Effector CD8-positive, alpha-beta T cell (primary cell): ENCODE data around the gene SORCS1.

Experiments used
- DNase-seq: peaks from one replicate; lab custom pipeline; 2025; lab: John Stamatoyannopoulos, UW

The SORCS1 gene

DNA sequence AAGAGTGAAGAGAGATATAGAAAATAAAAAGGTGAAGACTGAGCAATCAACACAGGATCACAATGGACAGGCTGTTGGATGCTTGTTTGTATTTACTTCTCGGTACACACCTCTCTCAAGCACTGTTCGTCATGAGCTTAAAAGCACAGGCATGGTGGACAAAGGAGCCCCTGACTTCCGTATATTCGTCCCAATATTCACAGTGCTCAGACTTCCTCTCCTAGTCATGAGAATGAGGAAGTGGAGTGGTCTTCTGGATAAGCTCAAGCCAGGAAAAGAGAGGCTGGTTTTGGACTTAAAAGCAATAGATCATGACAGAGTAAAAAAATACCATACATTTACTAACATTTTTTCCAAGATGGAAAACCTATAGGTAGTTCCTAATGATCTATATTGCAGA, 172.5 kb downstream of the SORCS1 start:
- DNase-seq, result no peak

DNA sequence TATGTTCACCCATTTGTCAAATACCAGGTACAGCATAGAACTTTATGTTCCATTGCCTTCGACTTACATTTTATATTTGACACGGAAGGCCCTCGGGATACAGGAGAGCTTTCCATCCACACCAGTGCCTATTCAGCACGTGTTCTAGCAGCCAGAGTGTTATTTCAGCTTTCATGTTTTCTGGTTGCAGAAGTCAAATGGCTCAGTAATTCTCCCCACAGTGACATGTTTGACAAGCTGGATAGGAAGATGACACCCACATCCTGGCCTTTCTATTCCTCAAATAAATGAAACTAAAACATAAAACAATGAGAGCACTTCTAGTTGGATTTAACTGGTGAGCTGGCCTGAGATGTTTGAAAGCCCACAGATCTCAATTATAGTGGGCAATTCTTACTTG, 173.4 kb downstream of the SORCS1 start:
- DNase-seq, result no peak

GRCh38 chr10:106987362-106987761, 177.1 kb downstream of the SORCS1 start:
- no peak for DNase-seq

GRCh38 chr10:106982268-106982667, 182.2 kb downstream of the SORCS1 start:
- DNase-seq, result no peak

DNA sequence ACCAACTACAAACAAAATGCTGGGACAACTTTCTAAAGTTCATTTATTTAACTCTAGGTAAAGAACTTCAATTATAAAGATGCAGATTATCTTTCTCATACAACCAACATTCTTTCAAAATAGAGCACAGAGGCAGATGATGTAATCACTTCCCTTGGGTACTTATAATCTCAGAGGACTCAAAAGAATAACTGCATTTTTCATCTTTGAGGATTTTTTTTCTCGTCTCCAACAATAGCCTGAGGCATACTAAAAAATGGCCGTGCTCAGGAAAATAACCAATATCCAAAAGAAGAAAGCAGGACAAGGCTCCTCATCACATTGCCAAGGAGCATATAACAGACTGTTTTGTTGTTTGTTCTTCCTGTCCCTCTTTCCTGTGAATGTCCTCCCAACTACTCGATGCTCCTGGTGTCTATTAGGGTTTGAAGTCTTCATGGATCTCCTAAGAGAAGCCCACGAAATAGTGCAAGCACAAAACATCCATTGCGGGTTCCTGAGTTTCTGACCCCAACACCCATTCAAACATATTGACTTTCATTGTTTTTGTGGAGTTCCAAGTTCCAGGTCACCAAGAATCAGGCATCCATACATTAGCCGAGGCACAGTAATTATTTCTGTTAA, 182.9 kb downstream of the SORCS1 start:
- DNase-seq, result no peak

GRCh38 chr10:106980495-106981451, 183.7 kb downstream of the SORCS1 start:
- no peak for DNase-seq

GRCh38 chr10:106978756-106979155, 185.8 kb downstream of the SORCS1 start:
- DNase-seq, result no peak

DNA sequence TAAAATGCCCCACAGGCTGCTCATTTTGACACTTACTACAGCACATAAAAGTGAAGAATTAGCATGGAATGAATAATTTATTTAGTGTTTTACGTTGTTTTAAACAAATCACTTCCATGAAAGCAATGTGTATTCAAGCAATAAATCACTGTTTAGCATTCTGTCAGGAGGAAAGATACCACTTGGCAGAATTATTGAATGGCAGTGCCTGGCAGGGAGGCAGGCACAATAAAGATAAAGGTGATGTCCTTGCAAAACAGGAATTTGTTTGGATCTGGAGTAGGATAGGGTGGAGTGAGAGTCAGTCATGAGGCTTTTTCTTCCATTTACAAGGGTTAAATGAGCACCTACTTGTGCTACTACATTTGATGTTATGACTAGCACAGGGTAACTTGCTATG, 190.8 kb downstream of the SORCS1 start:
- no peak for DNase-seq

DNA sequence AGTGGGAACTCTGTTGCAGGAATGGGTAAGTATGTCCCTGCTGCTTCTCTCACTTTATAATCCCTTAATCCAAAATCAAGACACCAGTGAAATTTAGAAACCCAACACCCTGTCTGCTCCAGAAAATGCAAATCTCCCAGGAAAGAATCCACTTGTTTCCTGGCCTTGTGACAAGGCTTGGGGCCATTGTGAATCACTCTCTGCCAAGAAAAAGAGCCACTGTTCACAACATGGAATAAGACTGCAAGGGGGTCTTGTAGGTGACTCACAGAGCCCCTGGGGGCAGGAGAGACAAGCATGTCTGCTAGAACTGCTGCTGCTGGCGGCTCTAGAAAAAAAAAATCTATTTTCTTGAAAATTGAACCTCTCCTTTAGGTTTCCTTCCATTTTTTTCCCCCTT, 191.2 kb downstream of the SORCS1 start:
- DNase-seq, result no peak

DNA sequence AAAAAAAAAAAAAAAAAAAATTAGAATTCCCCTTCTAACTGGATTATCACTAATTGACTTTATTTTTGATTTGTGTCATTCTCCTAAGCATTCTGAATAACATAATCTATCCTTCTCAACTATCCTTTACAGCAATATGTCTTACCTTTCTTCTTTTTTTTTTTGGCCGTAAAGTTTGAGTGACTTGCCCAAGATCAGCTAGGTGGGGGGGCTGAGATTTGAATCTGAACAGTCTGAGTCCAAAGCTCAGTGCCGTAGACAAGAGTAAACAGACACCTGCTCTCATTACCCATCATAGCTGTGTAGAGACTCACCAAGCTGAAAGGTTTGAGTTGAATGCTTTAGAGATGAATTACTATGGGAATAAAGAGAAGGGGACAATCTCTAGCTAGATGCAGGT, 192.1 kb downstream of the SORCS1 start:
- no peak for DNase-seq

DNA sequence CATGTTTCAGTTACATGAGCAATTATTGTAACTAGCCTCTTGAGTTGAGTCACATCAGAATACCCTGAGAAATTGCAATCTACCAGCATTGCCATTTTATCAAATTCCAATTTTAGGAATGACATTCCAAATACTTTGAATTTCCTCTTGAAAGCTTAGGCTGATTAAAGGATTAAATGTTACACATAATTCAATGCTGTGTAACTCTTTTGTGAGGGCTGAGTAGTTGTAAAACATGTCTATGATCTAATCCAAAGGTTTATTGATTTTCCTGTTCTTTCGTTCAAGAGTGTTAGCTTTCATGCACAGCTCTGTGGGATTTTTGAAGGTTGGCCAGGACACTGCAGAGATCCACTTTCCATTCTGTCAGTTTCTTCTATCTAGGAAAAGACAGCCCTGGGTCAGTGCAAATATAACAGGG, 193.1 kb downstream of the SORCS1 start:
- DNase-seq, result no peak

GRCh38 chr10:106967452-106967851, 197.1 kb downstream of the SORCS1 start:
- no peak for DNase-seq

DNA sequence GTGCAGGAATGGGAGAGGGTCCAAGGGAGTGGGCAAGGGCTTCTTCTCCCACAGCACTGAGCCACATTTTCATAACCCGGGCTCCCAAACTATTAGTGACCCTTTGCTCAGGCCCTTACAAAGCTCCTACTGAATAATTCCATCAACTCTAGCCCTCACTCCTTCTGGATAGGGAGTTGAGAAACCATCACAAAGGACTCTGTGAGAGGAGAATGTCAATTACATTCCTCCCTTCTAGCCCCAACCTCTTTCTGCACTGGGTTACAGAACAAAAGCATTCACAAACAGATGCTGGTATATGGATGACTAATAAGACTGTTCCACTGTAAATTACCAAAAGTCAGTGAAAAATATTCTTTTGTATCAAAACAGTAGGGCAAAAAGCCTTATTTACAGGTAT, 203.7 kb downstream of the SORCS1 start:
- DNase-seq, result no peak

- no peak for DNase-seq
Measured at GRCh38 chr10:106959521-106959920, 205.0 kb downstream of the SORCS1 start.

DNA sequence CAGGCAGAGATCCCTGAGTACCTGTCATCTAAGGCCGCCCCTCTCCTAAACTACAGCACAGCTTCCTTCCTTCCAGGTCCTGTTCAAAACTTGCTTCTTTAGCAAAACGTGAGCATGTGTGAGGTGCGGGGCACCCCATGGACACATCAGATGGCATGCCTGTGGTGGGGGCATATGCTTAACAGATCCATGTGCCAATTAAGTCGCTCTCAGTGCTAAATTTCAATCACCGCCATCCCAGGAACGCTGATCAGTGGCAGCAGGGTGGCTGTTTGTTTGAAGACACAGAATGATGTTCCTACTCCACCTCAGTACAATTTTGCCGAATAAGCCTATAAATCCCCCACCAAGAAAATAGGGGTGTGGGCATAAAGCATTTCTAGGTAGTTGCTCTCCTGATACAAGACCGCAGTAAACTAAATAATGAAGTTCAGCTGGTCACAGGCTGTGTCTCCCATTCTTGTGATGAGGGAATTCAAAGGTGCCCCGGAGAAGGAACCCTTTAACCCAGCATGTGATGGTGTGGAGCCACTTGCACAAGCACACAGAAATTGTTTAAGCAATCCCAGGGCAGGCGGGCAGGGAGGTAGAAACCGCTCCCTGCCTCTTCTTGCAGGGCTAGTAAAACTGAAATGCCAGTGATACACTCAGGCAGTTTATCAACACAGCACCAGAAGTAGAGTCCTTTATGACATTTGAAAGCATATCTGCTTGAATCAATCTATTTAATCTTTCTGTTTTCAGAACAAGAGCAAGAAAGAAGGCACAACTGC, 205.7 kb downstream of the SORCS1 start:
- no peak for DNase-seq

GRCh38 chr10:106957823-106958588, 206.5 kb downstream of the SORCS1 start:
- no peak for DNase-seq

GRCh38 chr10:106956216-106956915, 208.1 kb downstream of the SORCS1 start:
- no peak for DNase-seq

DNA sequence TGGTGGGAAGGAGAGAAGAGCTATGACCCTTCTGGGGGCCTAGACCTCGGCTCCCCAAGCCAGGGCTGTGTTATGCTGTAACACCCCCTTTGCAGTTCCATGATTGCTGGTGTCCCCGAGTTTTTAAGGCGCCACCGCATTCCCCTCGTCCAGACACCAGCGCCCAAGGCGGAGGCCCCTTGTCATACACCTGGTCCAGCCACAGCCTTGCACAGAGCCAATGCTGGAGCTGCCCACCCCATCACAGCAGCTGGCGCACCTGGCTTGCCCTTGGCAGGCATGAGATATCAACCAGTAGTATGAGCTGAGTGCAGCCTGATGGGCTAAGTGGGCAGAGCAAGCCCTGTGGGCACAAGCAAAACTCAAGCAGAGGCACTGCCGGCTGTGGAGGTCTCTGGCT, 209.4 kb downstream of the SORCS1 start:
- no peak for DNase-seq

GRCh38 chr10:106952033-106952432, 212.5 kb downstream of the SORCS1 start:
- no peak for DNase-seq

GRCh38 chr10:106949680-106950478, 214.6 kb downstream of the SORCS1 start:
- DNase-seq, result no peak
